Middle frontal gyrus (tissue), 1 donor: Measurements from ENCODE around the gene SSR1.

Source experiments
- DNase-seq: peaks from one replicate; pipeline ENCODE4 v3.0.0-alpha.2; 2015; ENCODE audit warnings: low spot score; ENCODE audit errors: extremely low spot score

SSR1 gene

GRCh38 chr6:7240351-7240750 lies 72.6 kb downstream of the SSR1 start:
- DNase-seq, result no peak

GRCh38 chr6:7239590-7239948 lies 73.4 kb downstream of the SSR1 start:
- DNase-seq, result no peak

- DNase-seq, result no peak
Measured at GRCh38 chr6:7238900-7239589, 74.0 kb downstream of the SSR1 start.

- no peak for DNase-seq
Measured at GRCh38 chr6:7238526-7238899, 74.5 kb downstream of the SSR1 start.

GRCh38 chr6:7237653-7238188 lies 75.3 kb downstream of the SSR1 start:
- no peak for DNase-seq

- DNase-seq, result no peak
Measured at GRCh38 chr6:7236306-7237209, 76.4 kb downstream of the SSR1 start.

- DNase-seq, result no peak
Measured at GRCh38 chr6:7235712-7236305, 77.2 kb downstream of the SSR1 start.

- no peak for DNase-seq
Measured at GRCh38 chr6:7234547-7234946, 78.5 kb downstream of the SSR1 start.

- no peak for DNase-seq
Measured at GRCh38 chr6:7232351-7232750, 80.6 kb downstream of the SSR1 start.

- no peak for DNase-seq
Measured at GRCh38 chr6:7230956-7231713, 81.9 kb downstream of the SSR1 start.

- no peak for DNase-seq
Measured at GRCh38 chr6:7230327-7230691, 82.7 kb downstream of the SSR1 start.

- no peak for DNase-seq
Measured at GRCh38 chr6:7229376-7230326, 83.3 kb downstream of the SSR1 start.

GRCh38 chr6:7228662-7229375 lies 84.2 kb downstream of the SSR1 start:
- no peak for DNase-seq

- DNase-seq, result no peak
Measured at GRCh38 chr6:7224731-7225130, 88.3 kb downstream of the SSR1 start.

GRCh38 chr6:7222197-7222596 lies 90.8 kb downstream of the SSR1 start:
- no peak for DNase-seq

GRCh38 chr6:7219310-7219709 lies 93.7 kb downstream of the SSR1 start:
- DNase-seq, result no peak

GRCh38 chr6:7218406-7218988 lies 94.5 kb downstream of the SSR1 start:
- DNase-seq, result no peak
